Measurements from ENCODE around the gene PISD. TPM values are rescaled to one million over a fixed set of nuclear protein-coding genes. Genes with fewer than 3 reads are reported as not detected.

PISD gene
- total and polyA plus RNA-seq, 8 donors: 10.3 to 99.8 (median 24.7) TPM

DNA sequence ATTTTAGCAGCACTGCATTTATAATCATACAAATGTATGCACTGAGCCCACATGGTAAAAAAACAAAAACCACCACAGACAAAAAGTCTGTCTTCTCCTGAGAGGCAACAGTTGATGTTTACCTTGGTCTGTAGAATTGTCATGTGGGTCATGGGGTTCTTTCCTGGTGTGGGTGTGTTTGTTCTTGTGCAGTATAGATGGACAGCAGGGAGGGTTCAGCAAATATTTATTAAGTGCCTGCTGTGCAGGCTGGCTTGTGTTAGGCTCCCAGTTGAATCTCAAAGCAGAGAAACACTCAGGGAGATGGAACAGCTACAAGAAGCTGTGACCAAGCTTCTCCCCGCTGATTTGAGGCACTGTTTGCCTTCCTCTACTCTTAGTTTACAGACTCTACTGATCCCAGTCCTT is 82.2 kb downstream of the PISD start:
- no peaks in the 10 kb centered on the region for H3K9me3 ChIP-seq
- H3K36me3 ChIP-seq: peaks cover 0 to 65% (median 54%) of the 10 kb centered on the region in 4 donors
- H3K4me1 ChIP-seq: peaks cover 0 to 8% (median 2%) of the 10 kb centered on the region in 4 donors
- intact Hi-C loops (cut with DNase I; ENCODE audit: low total_unique reads): no loop called here
- peak in 1 of 2 donors; percentile 43 for DNase-seq
- TF ChIP-seq, protein P1, sequence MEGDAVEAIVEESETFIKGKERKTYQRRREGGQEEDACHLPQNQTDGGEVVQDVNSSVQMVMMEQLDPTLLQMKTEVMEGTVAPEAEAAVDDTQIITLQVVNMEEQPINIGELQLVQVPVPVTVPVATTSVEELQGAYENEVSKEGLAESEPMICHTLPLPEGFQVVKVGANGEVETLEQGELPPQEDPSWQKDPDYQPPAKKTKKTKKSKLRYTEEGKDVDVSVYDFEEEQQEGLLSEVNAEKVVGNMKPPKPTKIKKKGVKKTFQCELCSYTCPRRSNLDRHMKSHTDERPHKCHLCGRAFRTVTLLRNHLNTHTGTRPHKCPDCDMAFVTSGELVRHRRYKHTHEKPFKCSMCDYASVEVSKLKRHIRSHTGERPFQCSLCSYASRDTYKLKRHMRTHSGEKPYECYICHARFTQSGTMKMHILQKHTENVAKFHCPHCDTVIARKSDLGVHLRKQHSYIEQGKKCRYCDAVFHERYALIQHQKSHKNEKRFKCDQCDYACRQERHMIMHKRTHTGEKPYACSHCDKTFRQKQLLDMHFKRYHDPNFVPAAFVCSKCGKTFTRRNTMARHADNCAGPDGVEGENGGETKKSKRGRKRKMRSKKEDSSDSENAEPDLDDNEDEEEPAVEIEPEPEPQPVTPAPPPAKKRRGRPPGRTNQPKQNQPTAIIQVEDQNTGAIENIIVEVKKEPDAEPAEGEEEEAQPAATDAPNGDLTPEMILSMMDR (IDR thresholded peaks at IDR 0.05): no peak
- no peak for TF ChIP-seq EP300 (IDR thresholded peaks at IDR 0.05)
- no peak for TF ChIP-seq POLR2A (IDR thresholded peaks at IDR 0.05)
- no peak for TF ChIP-seq POLR2AphosphoS5 (IDR thresholded peaks at IDR 0.05)
- no peak overlapping the region for H3K27ac ChIP-seq
- WGBS, 5 donors: 36 to 56% (median 47%) methylated on average over 1 of the region's 1 CpG
- no peak overlapping the region for H3K4me3 ChIP-seq
- H3K27me3 ChIP-seq: no peaks in the 10 kb centered on the region

DNA sequence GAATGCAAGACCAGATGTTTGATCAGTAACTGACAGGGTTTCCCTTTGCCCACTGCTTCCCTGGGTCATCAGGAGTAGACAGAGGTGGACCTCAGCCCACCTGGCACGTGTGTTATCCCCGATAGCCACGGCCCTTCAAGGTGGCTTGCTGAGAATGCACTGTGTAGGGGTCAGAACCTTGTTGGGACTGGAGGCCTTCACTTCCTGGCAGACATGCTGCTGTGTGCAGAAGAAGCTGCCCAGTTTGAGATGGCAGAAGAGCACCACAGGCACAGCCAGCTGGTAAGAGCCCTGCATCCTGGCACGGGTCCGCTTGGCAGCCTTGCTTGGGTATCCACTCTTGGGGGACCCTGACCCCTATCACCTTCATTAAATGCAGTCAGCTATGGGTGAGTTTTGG is 83.8 kb downstream of the PISD start:
- no peak overlapping the region for H3K27ac ChIP-seq
- peaks cover 0 to 6% (median 2%) of the 10 kb centered on the region in 4 donors for H3K4me1 ChIP-seq
- no peaks in the 10 kb centered on the region for H3K27me3 ChIP-seq
- H3K4me3 ChIP-seq: no peak overlapping the region
- intact Hi-C loops (cut with DNase I; ENCODE audit: low total_unique reads): no loop called here
- no peak for DNase-seq
- TF ChIP-seq EP300 (IDR thresholded peaks at IDR 0.05): no peak
- no peak for TF ChIP-seq POLR2A (IDR thresholded peaks at IDR 0.05)
- TF ChIP-seq POLR2AphosphoS5 (IDR thresholded peaks at IDR 0.05): no peak
- TF ChIP-seq, protein P1 (IDR thresholded peaks at IDR 0.05): no peak
- peaks cover 0 to 66% (median 58%) of the 10 kb centered on the region in 4 donors for H3K36me3 ChIP-seq
- 81 to 94% (median 90%) methylated on average over 5 of the region's 5 CpGs for WGBS, 5 donors
- no peaks in the 10 kb centered on the region for H3K9me3 ChIP-seq

DNA sequence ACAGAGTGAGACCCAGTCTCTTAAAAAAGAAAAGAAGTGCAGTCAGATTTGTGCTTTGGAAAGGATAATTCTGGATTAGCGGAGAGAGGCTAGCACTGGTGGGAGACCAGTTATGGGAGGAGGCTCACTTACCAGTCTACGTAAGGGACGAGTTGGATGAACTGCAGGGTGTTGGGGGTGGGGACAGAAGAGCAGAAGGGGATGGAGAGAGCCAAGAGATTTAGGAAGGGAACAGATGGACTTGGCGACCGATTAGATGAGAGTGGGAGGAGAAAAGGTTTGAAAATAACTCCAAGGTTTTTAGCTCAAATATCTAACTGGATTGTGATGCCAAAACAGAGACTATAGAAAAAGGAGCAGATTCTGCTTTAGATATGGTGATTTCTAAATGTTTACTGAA is 84.3 kb downstream of the PISD start:
- TF ChIP-seq, protein P1 (IDR thresholded peaks at IDR 0.05): no peak
- TF ChIP-seq POLR2A (IDR thresholded peaks at IDR 0.05) (no peak), POLR2AphosphoS5 (IDR thresholded peaks at IDR 0.05) (no peak), EP300 (IDR thresholded peaks at IDR 0.05) (no peak)
- peak in 1 of 2 donors; percentile 24 for DNase-seq
- H3K9me3 ChIP-seq: no peaks in the 10 kb centered on the region
- no peak overlapping the region for H3K27ac ChIP-seq
- intact Hi-C loops (cut with DNase I; ENCODE audit: low total_unique reads): no loop called here
- WGBS, 5 donors: 80 to 90% (median 87%) methylated on average over 5 of the region's 5 CpGs
- no peaks in the 10 kb centered on the region for H3K27me3 ChIP-seq
- peaks cover 3 to 68% (median 63%) of the 10 kb centered on the region in 4 donors for H3K36me3 ChIP-seq
- H3K4me3 ChIP-seq: no peak overlapping the region
- peaks cover 0 to 6% (median 2%) of the 10 kb centered on the region in 4 donors for H3K4me1 ChIP-seq

DNA sequence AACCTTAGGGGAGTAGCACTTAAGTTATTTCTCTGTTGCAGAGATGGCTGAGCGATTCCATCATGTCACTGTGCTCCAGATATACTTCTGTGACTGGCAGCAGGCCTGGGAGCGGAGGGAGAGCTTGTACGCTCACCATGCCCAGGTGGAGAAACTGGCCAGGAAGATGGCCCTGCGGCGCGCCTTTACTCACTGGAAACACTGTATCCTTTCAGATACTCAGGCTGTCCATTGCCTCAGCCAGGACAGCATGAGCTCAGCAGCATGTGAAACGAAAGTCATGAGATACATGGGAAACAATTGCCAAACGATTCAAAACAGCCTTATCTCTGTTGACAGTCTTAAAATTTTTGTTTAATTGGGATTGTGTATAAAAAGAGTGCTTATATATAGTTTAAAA is 86.8 kb downstream of the PISD start:
- H3K4me3 ChIP-seq: no peak overlapping the region
- peaks cover 0 to 6% (median 2%) of the 10 kb centered on the region in 4 donors for H3K4me1 ChIP-seq
- H3K36me3 ChIP-seq: peaks cover 3 to 77% (median 73%) of the 10 kb centered on the region in 4 donors
- WGBS, 5 donors: 86 to 90% (median 88%) methylated on average over 7 to 8 of the region's 8 CpGs
- DNase-seq: no peak
- H3K27ac ChIP-seq: no peak overlapping the region
- H3K9me3 ChIP-seq: no peaks in the 10 kb centered on the region
- intact Hi-C loops (cut with DNase I; ENCODE audit: low total_unique reads): no loop called here
- no peaks in the 10 kb centered on the region for H3K27me3 ChIP-seq
- TF ChIP-seq EP300 (IDR thresholded peaks at IDR 0.05) (no peak), POLR2AphosphoS5 (IDR thresholded peaks at IDR 0.05) (no peak), POLR2A (IDR thresholded peaks at IDR 0.05) (no peak)
- TF ChIP-seq, protein P1 (IDR thresholded peaks at IDR 0.05): no peak

All from stomach (tissue), 9 donors.